WTC11 (cell line): ENCODE results near the gene KCNK18.

Experiments used
- CBFB ChIP-seq: sonication (generic); formaldehyde crosslinking; IDR thresholded peaks from 2 replicates; pipeline ENCODE4 v1.8.1; 2022; ENCODE audit warnings: mild to moderate bottlenecking, low read depth, missing genetic modification reagents
- NR2C2 ChIP-seq: sonication (generic); formaldehyde crosslinking; IDR thresholded peaks from 2 replicates; pipeline ENCODE4 v1.8.0; 2022; ENCODE audit warnings: mild to moderate bottlenecking, missing genetic modification reagents
- NR3C1 ChIP-seq: sonication (generic); formaldehyde crosslinking; conservative IDR thresholded peaks from 2 replicates; pipeline ENCODE4 v1.8.1; 2023; ENCODE audit warnings: low read depth, mild to moderate bottlenecking, missing genetic modification reagents
- SMAD3 ChIP-seq: sonication (generic); formaldehyde crosslinking; IDR thresholded peaks from 2 replicates; pipeline ENCODE4 v1.8.0; 2022; ENCODE audit warnings: missing genetic modification reagents, mild to moderate bottlenecking, borderline replicate concordance
- SP1 ChIP-seq: sonication (generic); formaldehyde crosslinking; conservative IDR thresholded peaks from 2 replicates; pipeline ENCODE4 v1.8.1; 2022; ENCODE audit warnings: missing genetic modification reagents
- ZNF416 ChIP-seq: fragments of 250-450 bp; sonication (Bioruptor Pico); IDR thresholded peaks from 2 replicates; pipeline ENCODE4 v1.9.0; 2021; ENCODE audit warnings: mild to moderate bottlenecking, inconsistent platforms
- ZNF512 ChIP-seq: sonication (generic); formaldehyde crosslinking; IDR thresholded peaks from 2 replicates; pipeline ENCODE4 v1.8.1; 2022; ENCODE audit warnings: missing genetic modification reagents, borderline replicate concordance
- TF ChIP-seq, protein P1 (sequence below): fragments of 200-600 bp; IDR thresholded peaks from 2 replicates; pipeline ENCODE4 v1.8.0; 2022; ENCODE audit warnings: antibody characterized with exemption
- TF ChIP-seq, protein P2 (sequence below): sonication (generic); formaldehyde crosslinking; IDR thresholded peaks from 2 replicates; pipeline ENCODE4 v1.8.0; 2022; ENCODE audit warnings: mild to moderate bottlenecking, missing genetic modification reagents
- TF ChIP-seq, protein P3 (sequence below): sonication (generic); formaldehyde crosslinking; IDR thresholded peaks from 2 replicates; pipeline ENCODE4 v1.8.1; 2023; ENCODE audit warnings: mild to moderate bottlenecking, missing genetic modification reagents
- TF ChIP-seq, protein P4 (sequence below): sonication (generic); formaldehyde crosslinking; IDR thresholded peaks from 2 replicates; pipeline ENCODE4 v1.8.1; 2022; ENCODE audit warnings: low read depth, missing genetic modification reagents, borderline replicate concordance

DNA sequence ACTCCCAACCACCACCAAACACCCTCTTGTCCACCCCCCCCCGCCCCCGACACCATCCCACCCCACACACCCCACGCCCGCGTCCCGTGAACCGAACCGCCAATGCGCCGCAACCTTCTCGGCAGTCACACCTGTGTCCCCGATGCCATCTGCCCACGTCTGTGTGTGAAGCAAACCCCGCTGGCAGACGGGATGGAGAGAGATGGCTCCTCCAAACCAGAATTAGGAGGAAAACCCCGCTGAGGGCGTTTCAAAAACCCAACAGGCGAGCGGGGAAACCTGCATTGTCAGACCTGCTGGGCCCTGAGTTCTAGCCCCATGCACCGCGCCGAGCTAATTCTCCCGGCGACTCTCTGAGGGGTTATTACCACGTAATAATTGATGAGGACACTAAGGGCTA, 28.6 kb upstream of the KCNK18 start:
- TF ChIP-seq ZNF512 (no peak), NR2C2 (CRISPR knock-in tag) (no peak), ZNF416 (no peak), CBFB (no peak), NR3C1 (CRISPR knock-in tag) (no peak), SP1 (no peak), SMAD3 (CRISPR knock-in tag) (no peak)
- TF ChIP-seq, protein P1, sequence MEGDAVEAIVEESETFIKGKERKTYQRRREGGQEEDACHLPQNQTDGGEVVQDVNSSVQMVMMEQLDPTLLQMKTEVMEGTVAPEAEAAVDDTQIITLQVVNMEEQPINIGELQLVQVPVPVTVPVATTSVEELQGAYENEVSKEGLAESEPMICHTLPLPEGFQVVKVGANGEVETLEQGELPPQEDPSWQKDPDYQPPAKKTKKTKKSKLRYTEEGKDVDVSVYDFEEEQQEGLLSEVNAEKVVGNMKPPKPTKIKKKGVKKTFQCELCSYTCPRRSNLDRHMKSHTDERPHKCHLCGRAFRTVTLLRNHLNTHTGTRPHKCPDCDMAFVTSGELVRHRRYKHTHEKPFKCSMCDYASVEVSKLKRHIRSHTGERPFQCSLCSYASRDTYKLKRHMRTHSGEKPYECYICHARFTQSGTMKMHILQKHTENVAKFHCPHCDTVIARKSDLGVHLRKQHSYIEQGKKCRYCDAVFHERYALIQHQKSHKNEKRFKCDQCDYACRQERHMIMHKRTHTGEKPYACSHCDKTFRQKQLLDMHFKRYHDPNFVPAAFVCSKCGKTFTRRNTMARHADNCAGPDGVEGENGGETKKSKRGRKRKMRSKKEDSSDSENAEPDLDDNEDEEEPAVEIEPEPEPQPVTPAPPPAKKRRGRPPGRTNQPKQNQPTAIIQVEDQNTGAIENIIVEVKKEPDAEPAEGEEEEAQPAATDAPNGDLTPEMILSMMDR, result no peak
- TF ChIP-seq, protein P2, sequence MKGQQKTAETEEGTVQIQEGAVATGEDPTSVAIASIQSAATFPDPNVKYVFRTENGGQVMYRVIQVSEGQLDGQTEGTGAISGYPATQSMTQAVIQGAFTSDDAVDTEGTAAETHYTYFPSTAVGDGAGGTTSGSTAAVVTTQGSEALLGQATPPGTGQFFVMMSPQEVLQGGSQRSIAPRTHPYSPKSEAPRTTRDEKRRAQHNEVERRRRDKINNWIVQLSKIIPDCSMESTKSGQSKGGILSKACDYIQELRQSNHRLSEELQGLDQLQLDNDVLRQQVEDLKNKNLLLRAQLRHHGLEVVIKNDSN, result no peak
- TF ChIP-seq, protein P3, sequence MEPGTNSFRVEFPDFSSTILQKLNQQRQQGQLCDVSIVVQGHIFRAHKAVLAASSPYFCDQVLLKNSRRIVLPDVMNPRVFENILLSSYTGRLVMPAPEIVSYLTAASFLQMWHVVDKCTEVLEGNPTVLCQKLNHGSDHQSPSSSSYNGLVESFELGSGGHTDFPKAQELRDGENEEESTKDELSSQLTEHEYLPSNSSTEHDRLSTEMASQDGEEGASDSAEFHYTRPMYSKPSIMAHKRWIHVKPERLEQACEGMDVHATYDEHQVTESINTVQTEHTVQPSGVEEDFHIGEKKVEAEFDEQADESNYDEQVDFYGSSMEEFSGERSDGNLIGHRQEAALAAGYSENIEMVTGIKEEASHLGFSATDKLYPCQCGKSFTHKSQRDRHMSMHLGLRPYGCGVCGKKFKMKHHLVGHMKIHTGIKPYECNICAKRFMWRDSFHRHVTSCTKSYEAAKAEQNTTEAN, result no peak
- TF ChIP-seq, protein P4, sequence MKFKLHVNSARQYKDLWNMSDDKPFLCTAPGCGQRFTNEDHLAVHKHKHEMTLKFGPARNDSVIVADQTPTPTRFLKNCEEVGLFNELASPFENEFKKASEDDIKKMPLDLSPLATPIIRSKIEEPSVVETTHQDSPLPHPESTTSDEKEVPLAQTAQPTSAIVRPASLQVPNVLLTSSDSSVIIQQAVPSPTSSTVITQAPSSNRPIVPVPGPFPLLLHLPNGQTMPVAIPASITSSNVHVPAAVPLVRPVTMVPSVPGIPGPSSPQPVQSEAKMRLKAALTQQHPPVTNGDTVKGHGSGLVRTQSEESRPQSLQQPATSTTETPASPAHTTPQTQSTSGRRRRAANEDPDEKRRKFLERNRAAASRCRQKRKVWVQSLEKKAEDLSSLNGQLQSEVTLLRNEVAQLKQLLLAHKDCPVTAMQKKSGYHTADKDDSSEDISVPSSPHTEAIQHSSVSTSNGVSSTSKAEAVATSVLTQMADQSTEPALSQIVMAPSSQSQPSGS (CRISPR knock-in tag), result no peak
